OCI-LY7 (cell line): ENCODE measurements around the gene EML2. TPM values are rescaled to one million over a fixed set of nuclear protein-coding genes. Genes with fewer than 3 reads are reported as not detected.

Experiments
- BruUV-seq: library from RNA; stranded (reverse); fragments of 400-500 nt; replicated peaks from 2 replicates; lab custom pipeline; 2021; lab: Mats Ljungman, UMichigan
- CTCF ChIA-PET: fragments of 300-600 bp; sonication (Branson Sonifier 250); formaldehyde crosslinking; loops from one replicate; lab custom pipeline; 2022; ENCODE audit warnings: antibody characterized with exemption; ENCODE audit not compliant: unreplicated experiment; lab: Charles Lee
- POLR2A ChIA-PET: fragments of 300-600 bp; sonication (Branson Sonifier 250); formaldehyde crosslinking; loops from one replicate; lab custom pipeline; 2022; ENCODE audit warnings: antibody characterized with exemption; lab: Charles Lee
- DNase-seq: peaks from one replicate; pipeline ENCODE4 v3.0.0-alpha.2; 2015; ENCODE audit warnings: low spot score
- H2AFZ ChIP-seq: fragments of 200-600 bp; sonication (generic), shearing (Covaris generic); 2 replicates; pipeline ENCODE4 v1.6.1; 2014; ENCODE audit warnings: mild to moderate bottlenecking, antibody characterized with exemption, low read length, moderate library complexity
- H3K27ac ChIP-seq: fragments of 200-600 bp; sonication (generic); 2 replicates; pipeline ENCODE4 v1.5.1; 2014; ENCODE audit warnings: mixed run types, low read depth, mild to moderate bottlenecking, moderate library complexity, low read length, inconsistent platforms; ENCODE audit not compliant: poor library complexity, severe bottlenecking
- H3K36me3 ChIP-seq: fragments of 200-600 bp; sonication (generic); 2 replicates; pipeline ENCODE4 v1.6.1; 2014; ENCODE audit warnings: mild to moderate bottlenecking, antibody characterized with exemption, low read length, moderate library complexity, mixed read lengths; ENCODE audit not compliant: insufficient read depth
- H3K4me1 ChIP-seq: fragments of 200-600 bp; sonication (generic); 2 replicates; pipeline ENCODE4 v1.5.1; 2014; ENCODE audit warnings: mild to moderate bottlenecking, low read length; ENCODE audit not compliant: insufficient read depth, poor library complexity, severe bottlenecking
- H3K4me2 ChIP-seq: fragments of 200-600 bp; sonication (generic); 2 replicates; pipeline ENCODE4 v1.6.1; 2014; ENCODE audit warnings: mild to moderate bottlenecking, low read length
- H3K4me3 ChIP-seq: fragments of 200-600 bp; sonication (generic); 2 replicates; pipeline ENCODE4 v1.5.1; 2014; ENCODE audit warnings: mild to moderate bottlenecking, low read depth, low read length; ENCODE audit not compliant: poor library complexity, severe bottlenecking
- H3K79me2 ChIP-seq: fragments of 200-600 bp; sonication (generic); 2 replicates; pipeline ENCODE4 v1.6.1; 2016; ENCODE audit warnings: low read depth, mild to moderate bottlenecking, low read length, moderate library complexity, mixed read lengths; ENCODE audit not compliant: insufficient read depth
- H3K9me2 ChIP-seq: fragments of 200-600 bp; sonication (generic); 2 replicates; pipeline ENCODE4 v1.6.1; 2016; ENCODE audit warnings: mild to moderate bottlenecking, low read length, mixed read lengths; ENCODE audit not compliant: insufficient read depth
- H3K9me3 ChIP-seq: fragments of 200-600 bp; sonication (generic); 2 replicates; pipeline ENCODE4 v1.6.1; 2014; ENCODE audit warnings: mild to moderate bottlenecking, mixed run types, low read length, mixed read lengths
- H4K20me1 ChIP-seq: fragments of 200-600 bp; sonication (generic); 2 replicates; pipeline ENCODE4 v1.6.1; 2014; ENCODE audit warnings: mild to moderate bottlenecking, antibody characterized with exemption, low read length, moderate library complexity, mixed read lengths; ENCODE audit not compliant: insufficient read depth
- EZH2phosphoT487 ChIP-seq: fragments of 200-600 bp; sonication (generic); IDR thresholded peaks from 2 replicates; pipeline ENCODE4 v1.6.1; 2018; ENCODE audit warnings: low read depth, borderline replicate concordance, mild to moderate bottlenecking, mixed run types, antibody characterized with exemption, low read length, moderate library complexity, mixed read lengths
- intact Hi-C: fragments of 100-400 bp; cut with micrococcal nuclease; formaldehyde crosslinking; loops from one replicate; pipeline ENCODE4 v1.10.0; 2022; ENCODE audit not compliant: unreplicated experiment
- total RNA-seq, 2 experiments: library from RNA; depleted of rRNA in 1 of 2; stranded (reverse); fragments of >200 nt in 1 of 2; shearing (Covaris generic) in 1 of 2; gene quantifications; 2 replicates each; pipeline ENCODE4 v1.2.3, GENCODE V29; 2014 to 2022
- TF ChIP-seq, protein P1 (sequence below): fragments of 200-600 bp; sonication (generic); conservative IDR thresholded peaks from 2 replicates; pipeline ENCODE4 v1.5.1; 2014; ENCODE audit warnings: mild to moderate bottlenecking, antibody characterized with exemption, low read length, moderate library complexity, mixed read lengths

The EML2 gene
- total RNA-seq, 2 experiments from 2014 or later: 26.1 to 47.5 TPM

- Histone ChIP-seq H2AFZ (no peak overlapping the region; the same call in 1 of the 2 replicates), H3K79me2 (no peaks in the 10 kb centered on the region), H3K9me3 (no peaks in the 10 kb centered on the region), H3K4me1 (peaks cover 19% of the 10 kb centered on the region), H3K36me3 (no peaks in the 10 kb centered on the region), H3K4me2 (peak overlapping the region; percentile 63), H3K27ac (no peak overlapping the region), H3K4me3 (peak overlapping the region; percentile 44), H4K20me1 (no peaks in the 10 kb centered on the region), H3K9me2 (no peaks in the 10 kb centered on the region)
- TF ChIP-seq, protein P1, sequence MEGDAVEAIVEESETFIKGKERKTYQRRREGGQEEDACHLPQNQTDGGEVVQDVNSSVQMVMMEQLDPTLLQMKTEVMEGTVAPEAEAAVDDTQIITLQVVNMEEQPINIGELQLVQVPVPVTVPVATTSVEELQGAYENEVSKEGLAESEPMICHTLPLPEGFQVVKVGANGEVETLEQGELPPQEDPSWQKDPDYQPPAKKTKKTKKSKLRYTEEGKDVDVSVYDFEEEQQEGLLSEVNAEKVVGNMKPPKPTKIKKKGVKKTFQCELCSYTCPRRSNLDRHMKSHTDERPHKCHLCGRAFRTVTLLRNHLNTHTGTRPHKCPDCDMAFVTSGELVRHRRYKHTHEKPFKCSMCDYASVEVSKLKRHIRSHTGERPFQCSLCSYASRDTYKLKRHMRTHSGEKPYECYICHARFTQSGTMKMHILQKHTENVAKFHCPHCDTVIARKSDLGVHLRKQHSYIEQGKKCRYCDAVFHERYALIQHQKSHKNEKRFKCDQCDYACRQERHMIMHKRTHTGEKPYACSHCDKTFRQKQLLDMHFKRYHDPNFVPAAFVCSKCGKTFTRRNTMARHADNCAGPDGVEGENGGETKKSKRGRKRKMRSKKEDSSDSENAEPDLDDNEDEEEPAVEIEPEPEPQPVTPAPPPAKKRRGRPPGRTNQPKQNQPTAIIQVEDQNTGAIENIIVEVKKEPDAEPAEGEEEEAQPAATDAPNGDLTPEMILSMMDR: no peak
- TF ChIP-seq EZH2phosphoT487: no peak
- intact Hi-C loops: no loop called here
- ChIA-PET POLR2A (no interaction called here), CTCF (interaction anchor here (0.6 kb wide), 1 partner anchor 48 kb away, joined by 3 read pairs; no protein-coding TSS in a partner anchor)
- BruUV-seq: no TSS peak
- no peak for DNase-seq
Measured at GRCh38 chr19:45597425-45598111, 41.6 kb downstream of the EML2 start.

DNA sequence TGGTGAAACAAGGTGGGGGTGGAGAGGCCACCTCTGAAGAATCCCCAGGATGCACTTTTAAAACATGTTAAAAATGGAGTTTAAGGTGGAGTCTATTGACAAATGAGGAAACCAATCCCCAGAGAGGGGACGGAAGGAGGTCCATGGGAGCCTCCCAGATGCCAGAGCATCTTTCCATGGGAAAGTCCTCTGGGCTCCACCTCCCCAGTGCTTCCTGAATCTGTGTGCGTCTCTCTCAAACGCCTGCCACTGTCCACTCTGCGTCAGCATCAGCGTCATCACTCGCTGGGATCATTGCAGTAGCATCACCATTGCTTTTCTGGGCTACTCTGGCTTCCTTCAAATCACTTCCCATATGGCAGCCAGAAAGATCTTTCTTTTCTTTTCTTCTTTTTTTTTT is 43.4 kb downstream of the EML2 start:
- Histone ChIP-seq H3K4me2 (no peak overlapping the region), H3K36me3 (no peaks in the 10 kb centered on the region), H2AFZ (no peak overlapping the region), H3K27ac (no peak overlapping the region), H3K9me3 (no peaks in the 10 kb centered on the region), H3K4me1 (peaks cover 19% of the 10 kb centered on the region), H3K4me3 (no peak overlapping the region), H3K9me2 (no peaks in the 10 kb centered on the region), H3K79me2 (no peaks in the 10 kb centered on the region), H4K20me1 (no peaks in the 10 kb centered on the region)
- ChIA-PET CTCF (no interaction called here), POLR2A (interaction anchor here (0.7 kb wide), 2 partner anchors 42 to 50 kb away, joined by 3 to 4 read pairs; no protein-coding TSS in a partner anchor)
- no peak for DNase-seq
- intact Hi-C loops: no loop called here
- no TSS peak for BruUV-seq
- no peak for TF ChIP-seq EZH2phosphoT487
- TF ChIP-seq, protein P1: no peak

DNA sequence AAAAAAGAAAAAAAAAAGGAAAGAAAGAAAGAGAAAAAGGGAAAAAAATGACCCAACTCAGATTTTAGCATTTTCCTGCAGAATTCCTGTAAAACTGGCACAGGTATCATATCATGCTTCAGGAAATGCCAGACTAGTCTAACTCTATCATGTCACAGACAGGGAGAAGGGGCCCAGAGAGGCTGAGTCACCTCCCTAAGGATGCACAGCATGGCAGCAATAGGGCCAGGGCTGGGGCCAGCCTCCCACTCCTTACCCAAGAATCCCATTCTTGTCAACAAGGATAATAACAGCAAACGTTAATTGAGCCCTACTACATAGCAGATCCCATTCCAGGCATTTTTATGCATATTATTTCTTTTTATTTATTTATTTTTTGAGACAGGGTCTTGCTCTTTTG is 45.7 kb downstream of the EML2 start:
- Histone ChIP-seq H4K20me1 (no peaks in the 10 kb centered on the region), H3K4me3 (no peak overlapping the region), H3K27ac (no peak overlapping the region), H3K36me3 (no peaks in the 10 kb centered on the region), H3K9me2 (no peaks in the 10 kb centered on the region), H3K4me1 (peaks cover 6% of the 10 kb centered on the region), H3K79me2 (no peaks in the 10 kb centered on the region), H2AFZ (no peak overlapping the region), H3K9me3 (no peaks in the 10 kb centered on the region), H3K4me2 (no peak overlapping the region)
- BruUV-seq: no TSS peak
- POLR2A ChIA-PET: interaction anchor here (0.7 kb wide), 1 partner anchor 10 kb away, joined by 4 read pairs; no protein-coding TSS in a partner anchor
- no peak for DNase-seq
- TF ChIP-seq EZH2phosphoT487: no peak
- TF ChIP-seq, protein P1: no peak
- CTCF ChIA-PET: no interaction called here
- intact Hi-C loops: no loop called here
